ENCODE results near the gene FOCAD.

FOCAD gene

DNA sequence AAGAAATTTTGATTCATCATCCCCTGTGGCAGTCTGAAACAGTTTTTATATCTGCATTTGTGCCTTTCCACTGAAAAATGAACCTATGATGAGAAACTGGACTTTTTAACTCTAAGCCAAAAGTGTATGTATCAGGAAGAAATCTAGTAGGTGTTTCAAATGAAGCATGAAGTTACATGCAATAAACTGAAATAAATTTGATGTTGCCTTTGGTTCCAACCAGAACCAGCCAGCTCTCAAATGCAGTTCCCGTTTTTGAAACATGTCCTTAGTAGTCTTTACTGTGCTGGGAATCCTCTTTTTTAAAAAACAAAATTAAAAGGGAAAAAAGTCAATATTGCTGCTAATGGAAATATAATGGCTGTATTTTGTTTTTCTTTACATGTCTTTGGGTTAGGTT, 303.5 kb downstream of the FOCAD start:
- TF ChIP-seq, protein P1, sequence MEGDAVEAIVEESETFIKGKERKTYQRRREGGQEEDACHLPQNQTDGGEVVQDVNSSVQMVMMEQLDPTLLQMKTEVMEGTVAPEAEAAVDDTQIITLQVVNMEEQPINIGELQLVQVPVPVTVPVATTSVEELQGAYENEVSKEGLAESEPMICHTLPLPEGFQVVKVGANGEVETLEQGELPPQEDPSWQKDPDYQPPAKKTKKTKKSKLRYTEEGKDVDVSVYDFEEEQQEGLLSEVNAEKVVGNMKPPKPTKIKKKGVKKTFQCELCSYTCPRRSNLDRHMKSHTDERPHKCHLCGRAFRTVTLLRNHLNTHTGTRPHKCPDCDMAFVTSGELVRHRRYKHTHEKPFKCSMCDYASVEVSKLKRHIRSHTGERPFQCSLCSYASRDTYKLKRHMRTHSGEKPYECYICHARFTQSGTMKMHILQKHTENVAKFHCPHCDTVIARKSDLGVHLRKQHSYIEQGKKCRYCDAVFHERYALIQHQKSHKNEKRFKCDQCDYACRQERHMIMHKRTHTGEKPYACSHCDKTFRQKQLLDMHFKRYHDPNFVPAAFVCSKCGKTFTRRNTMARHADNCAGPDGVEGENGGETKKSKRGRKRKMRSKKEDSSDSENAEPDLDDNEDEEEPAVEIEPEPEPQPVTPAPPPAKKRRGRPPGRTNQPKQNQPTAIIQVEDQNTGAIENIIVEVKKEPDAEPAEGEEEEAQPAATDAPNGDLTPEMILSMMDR (IDR thresholded peaks at IDR 0.05), result no peak

DNA sequence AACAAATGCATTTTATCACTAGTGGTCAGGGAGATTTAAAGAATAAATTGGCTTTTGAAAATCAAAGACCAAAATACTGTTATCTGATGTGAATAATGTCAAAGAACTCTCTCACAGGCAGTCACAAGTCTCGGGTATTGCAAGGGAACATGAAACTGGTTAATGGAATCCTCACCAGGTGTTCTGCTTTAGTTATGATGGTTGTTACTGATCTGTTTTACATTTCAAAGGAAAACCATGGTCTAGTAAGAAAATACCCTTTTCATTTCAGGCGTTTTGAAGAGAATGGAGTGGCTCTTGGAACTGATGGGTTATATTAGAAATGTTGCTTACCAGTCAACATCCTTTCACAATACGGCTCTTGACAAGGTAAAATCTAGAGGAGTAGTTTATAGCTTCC, 304.0 kb downstream of the FOCAD start:
- TF ChIP-seq, protein P1 (IDR thresholded peaks at IDR 0.05), result no peak

DNA sequence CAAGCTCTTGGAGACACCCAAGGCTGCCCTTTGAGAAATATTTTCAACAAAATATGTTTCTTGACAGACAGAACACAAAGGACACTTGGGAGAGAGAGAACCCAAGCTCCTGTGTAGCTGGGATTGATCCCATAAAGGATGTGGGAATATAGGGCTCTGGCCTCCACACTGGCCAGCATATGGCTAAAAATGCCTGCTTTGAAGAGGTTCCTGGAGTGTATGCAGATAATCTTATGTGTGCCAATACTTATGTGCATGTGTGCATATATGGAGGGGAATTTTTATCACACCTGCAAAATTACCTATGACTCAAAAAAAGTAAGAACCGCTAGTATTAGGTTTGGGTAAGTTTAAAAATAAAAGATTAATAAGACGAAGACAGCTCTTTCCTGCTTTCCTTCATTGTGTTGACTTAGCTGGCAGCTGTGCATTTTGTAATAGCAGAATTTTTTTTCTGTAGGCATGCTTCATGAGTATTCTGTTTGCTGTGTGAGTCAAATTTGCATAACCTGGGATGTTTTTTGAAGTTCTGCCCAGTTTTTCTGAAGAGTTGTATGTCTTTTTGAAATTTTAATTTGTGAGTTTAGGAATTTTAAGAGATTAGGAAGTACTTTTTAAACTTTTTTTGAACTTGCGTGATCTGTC, 304.7 kb downstream of the FOCAD start:
- TF ChIP-seq, protein P1 (IDR thresholded peaks at IDR 0.05), result no peak

DNA sequence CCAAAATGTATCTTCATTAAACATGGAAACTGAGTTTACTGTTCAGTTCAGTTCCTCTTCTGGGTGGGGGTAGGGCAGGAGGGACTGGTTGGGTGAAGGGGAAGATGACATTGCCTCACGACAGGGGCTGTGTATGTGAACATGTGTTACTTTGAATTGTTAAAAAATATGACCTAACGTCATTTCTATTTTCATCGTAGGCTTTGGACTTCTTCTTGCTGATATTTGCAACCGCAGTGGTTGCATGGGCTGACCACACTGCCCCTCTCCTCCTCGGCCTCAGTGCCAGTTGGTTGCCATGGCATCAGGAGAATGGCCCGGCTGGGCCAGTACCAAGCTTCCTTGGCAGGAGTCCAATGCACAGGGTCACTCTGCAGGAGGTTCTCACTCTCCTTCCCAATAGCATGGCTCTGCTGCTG, 305.9 kb downstream of the FOCAD start:
- TF ChIP-seq, protein P1 (IDR thresholded peaks at IDR 0.05), result no peak

DNA sequence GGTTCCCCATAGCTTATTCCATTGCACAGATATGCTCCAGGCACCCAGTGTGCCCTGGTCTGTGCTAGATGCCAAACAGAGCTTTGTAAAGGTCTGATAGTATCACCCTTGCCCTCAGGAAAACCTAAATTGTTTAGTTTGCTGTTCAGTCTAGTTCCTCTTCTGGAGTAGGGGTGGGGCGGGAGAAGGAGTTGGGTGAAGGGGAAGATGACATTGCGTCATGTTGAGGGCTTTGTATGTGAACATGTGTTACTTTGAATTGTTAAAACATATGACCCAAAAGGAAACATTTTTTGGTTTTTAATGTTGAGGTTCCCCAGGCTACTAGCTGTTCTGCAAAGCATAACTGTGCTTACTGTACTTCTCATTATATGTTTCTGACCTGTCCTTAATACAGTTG, 306.8 kb downstream of the FOCAD start:
- TF ChIP-seq, protein P1 (IDR thresholded peaks at IDR 0.05), result no peak

DNA sequence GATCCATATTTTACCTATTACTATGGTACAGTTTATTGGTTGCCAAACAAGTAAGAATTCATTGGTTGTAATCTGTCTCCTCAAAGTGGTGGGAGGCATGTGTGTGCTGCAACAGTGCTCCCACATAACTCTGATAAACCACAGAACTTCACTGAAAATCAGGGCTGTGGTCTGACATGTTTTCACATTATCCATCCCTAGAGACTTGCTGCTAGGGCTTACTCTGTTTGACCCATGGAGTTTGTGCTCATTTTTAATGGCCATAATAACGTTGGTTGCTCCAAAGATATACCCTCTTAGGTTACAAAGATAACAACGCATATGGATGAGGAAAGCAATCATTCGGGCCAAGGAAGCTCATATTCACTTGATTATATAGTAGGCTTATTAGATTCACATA, 310.4 kb downstream of the FOCAD start:
- TF ChIP-seq, protein P1 (IDR thresholded peaks at IDR 0.05), result no peak

DNA sequence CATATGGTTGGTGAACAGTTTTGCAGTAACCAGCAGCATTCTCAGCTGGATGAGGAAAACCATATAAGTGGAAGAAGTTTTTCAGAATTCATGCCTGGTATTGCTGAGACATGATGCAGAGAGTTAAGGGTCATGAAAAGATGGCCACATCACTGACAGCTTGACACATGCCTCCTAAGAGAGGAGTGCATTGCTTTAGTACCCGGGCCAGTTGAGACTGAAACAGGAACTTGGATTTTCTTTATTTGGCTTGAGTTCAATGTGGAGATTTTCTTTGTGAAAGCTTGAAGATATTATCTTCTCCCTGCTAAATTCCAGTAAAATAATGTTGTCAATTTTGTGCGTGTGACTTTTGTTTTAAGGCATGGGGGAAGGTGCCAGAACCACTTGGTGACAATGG, 311.6 kb downstream of the FOCAD start:
- TF ChIP-seq, protein P1 (IDR thresholded peaks at IDR 0.05), result no peak

DNA sequence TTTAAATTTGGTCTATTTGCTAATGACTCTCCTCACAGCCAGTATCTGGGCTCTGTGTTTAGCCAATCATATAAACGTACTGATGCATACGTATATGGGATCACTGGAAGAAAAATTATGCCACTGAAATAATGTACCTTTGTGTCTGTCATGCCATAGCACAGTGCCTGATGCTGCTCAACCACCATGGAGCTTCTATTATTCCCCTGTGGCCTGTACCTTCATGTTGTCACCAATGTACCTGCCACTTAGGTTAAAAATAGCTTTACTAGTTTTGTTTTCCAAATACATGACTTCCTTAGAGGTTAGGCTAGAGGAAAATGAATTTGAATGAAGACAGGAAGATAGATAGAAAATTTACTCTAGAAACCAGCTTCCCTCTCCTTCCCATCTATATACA, 312.8 kb downstream of the FOCAD start:
- TF ChIP-seq, protein P1 (IDR thresholded peaks at IDR 0.05), result no peak

Data from LNCAP (cell line).